Prostate gland (tissue), 2 donors: ENCODE results near the gene SMIM29. TPM values are rescaled to one million over a fixed set of nuclear protein-coding genes. Genes with fewer than 3 reads are reported as not detected.

ENCODE experiments used
- DNase-seq: peaks from one replicate; pipeline ENCODE4 v3.0.0-alpha.2; 2019; ENCODE audit warnings: low spot score
- H3K27ac ChIP-seq, 2 donors: fragments of 200-600 bp; sonication (generic); 2 replicates each; pipeline ENCODE4 v1.5.1; 2017 to 2019
- H3K27me3 ChIP-seq: fragments of 200-600 bp; sonication (generic); replicated peaks from 2 replicates; pipeline ENCODE4 v1.5.1; 2019; ENCODE audit not compliant: insufficient read depth
- H3K36me3 ChIP-seq, 2 donors: fragments of 200-600 bp; sonication (generic); 1 replicate in 1 of 2; 2 replicates in 1 of 2; pipeline versions ENCODE4 v1.5.1 to v1.8.1; 2017 to 2019
- H3K4me1 ChIP-seq: fragments of 200-600 bp; sonication (generic); replicated peaks from 2 replicates; pipeline ENCODE4 v1.5.1; 2019
- H3K4me3 ChIP-seq, 2 donors: fragments of 200-600 bp; sonication (generic); 2 replicates each; pipeline ENCODE4 v1.5.1; 2017 to 2019
- H3K9me3 ChIP-seq: fragments of 200-600 bp; sonication (generic); 2 replicates; pipeline ENCODE4 v1.5.1; 2017
- CTCF ChIP-seq, 4 experiments: fragments of 200-600 bp in 2 of 4; fragments of 450-650 bp in 2 of 4; sonication (generic) in 2 of 4; IDR thresholded peaks; 1 replicate in 3 of 4; 2 replicates in 1 of 4; pipeline ENCODE4 v1.5.1; 2016 to 2019; ENCODE audit warnings: antibody characterized with exemption in 4 of 4, mild to moderate bottlenecking in 2 of 4, moderate library complexity in 2 of 4
- POLR2A ChIP-seq: fragments of 450-650 bp; IDR thresholded peaks from one replicate; pipeline ENCODE4 v1.6.1; 2016; ENCODE audit warnings: antibody characterized with exemption, mild to moderate bottlenecking
- POLR2AphosphoS5 ChIP-seq: sonication (generic); formaldehyde crosslinking; IDR thresholded peaks from one replicate; pipeline ENCODE4 v1.6.1; 2017; ENCODE audit warnings: antibody characterized with exemption
- WGBS: methylation state at CpG from one replicate; pipeline ENCODE4 v1.1.5; 2018; 5-methylcytosine and 5-hydroxymethylcytosine counted together
- intact Hi-C: fragments of 100-400 bp; cut with DNase I; formaldehyde crosslinking; loops from one replicate; pipeline ENCODE4 v1.14.2; 2022
- total RNA-seq, 2 donors: library from RNA; depleted of rRNA; stranded (reverse); fragments of >200 nt; gene quantifications; one replicate each; pipeline ENCODE4 v1.1.0, GENCODE V29; 2016

SMIM29 gene
- total RNA-seq, result 10 to 100 TPM; 25.9 to 41.6 TPM

GRCh38 chr6:34248727-34249468 is at the start of gene SMIM29:
Gene SMIM29 (minus strand): TSS chr6:34249006. CDS start chr6:34247791, 1,215 bp downstream.
- WGBS, result under 1% methylated on average over 78 of the region's 79 CpGs
- intact Hi-C loops, result loop anchor here (1.0 to 5.0 kb wide), 4 partner anchors 52 to 358 kb away; partner anchors contain the start of gene NUDT3

GRCh38 chr6:34295721-34296120 is 46.9 kb upstream of the SMIM29 start:
- no peak for DNase-seq
- 71% methylated on average over 3 of the region's 3 CpGs for WGBS

More at GRCh38 chr6:34248727-34249468, at the start of gene SMIM29:
- Histone ChIP-seq H3K4me1 (no peaks in the 10 kb centered on the region), H3K36me3 (no peaks in the 10 kb centered on the region), H3K9me3 (no peaks in the 10 kb centered on the region), H3K4me3 (peak within 1 kb of the TSS; percentile 72 to 81), H3K27me3 (no peaks in the 10 kb centered on the region), H3K27ac (peak within 1 kb of the TSS; percentile 86 to 93)
- TF ChIP-seq POLR2A (peak; percentile 86), POLR2AphosphoS5 (peak; percentile 98), CTCF (IDR thresholded peaks at IDR 0.05) (peak; percentile 94 to 99 (median 97))
- peak; percentile 96 for DNase-seq

GRCh38 chr6:34292954-34293353 is 44.1 kb upstream of the SMIM29 start:
- H3K27me3 ChIP-seq, result no peaks in the 10 kb centered on the region
- H3K4me1 ChIP-seq, result no peaks in the 10 kb centered on the region
- H3K27ac ChIP-seq, result no peak overlapping the region
- H3K36me3 ChIP-seq, result peaks cover 0 to 2% of the 10 kb centered on the region in 2 donors
- WGBS, result 91% methylated on average over 3 of the region's 3 CpGs
- H3K4me3 ChIP-seq, result no peak overlapping the region
- intact Hi-C loops, result no loop called here
- DNase-seq, result no peak
- no peaks in the 10 kb centered on the region for H3K9me3 ChIP-seq
- TF ChIP-seq POLR2AphosphoS5 (no peak), POLR2A (no peak), CTCF (IDR thresholded peaks at IDR 0.05) (no peak)

More at GRCh38 chr6:34295721-34296120, 46.9 kb upstream of the SMIM29 start:
- TF ChIP-seq CTCF (IDR thresholded peaks at IDR 0.05), result no peak
- no peak for TF ChIP-seq POLR2A
- no peak for TF ChIP-seq POLR2AphosphoS5
- Histone ChIP-seq H3K4me1 (no peaks in the 10 kb centered on the region), H3K4me3 (no peak overlapping the region), H3K36me3 (peaks cover 0 to 2% of the 10 kb centered on the region in 2 donors), H3K9me3 (no peaks in the 10 kb centered on the region), H3K27ac (no peak overlapping the region), H3K27me3 (no peaks in the 10 kb centered on the region)
- intact Hi-C loops, result no loop called here

- 97% methylated on average over 11 of the region's 11 CpGs for WGBS
- Histone ChIP-seq H3K4me1 (no peaks in the 10 kb centered on the region), H3K9me3 (no peaks in the 10 kb centered on the region), H3K27ac (no peak overlapping the region), H3K27me3 (no peaks in the 10 kb centered on the region), H3K36me3 (peaks cover 0 to 2% of the 10 kb centered on the region in 2 donors), H3K4me3 (no peak overlapping the region)
- intact Hi-C loops, result no loop called here
- no peak for DNase-seq
- TF ChIP-seq CTCF (IDR thresholded peaks at IDR 0.05) (no peak), POLR2A (no peak), POLR2AphosphoS5 (no peak)
Observed at GRCh38 chr6:34289137-34289536, 40.3 kb upstream of the SMIM29 start.

- Histone ChIP-seq H3K27ac (no peak overlapping the region), H3K36me3 (peaks cover 0 to under 1% of the 10 kb centered on the region in 2 donors), H3K9me3 (no peaks in the 10 kb centered on the region), H3K4me3 (no peak overlapping the region), H3K27me3 (no peaks in the 10 kb centered on the region), H3K4me1 (no peaks in the 10 kb centered on the region)
- no peak for DNase-seq
- intact Hi-C loops, result no loop called here
- TF ChIP-seq CTCF (IDR thresholded peaks at IDR 0.05), result no peak
- no peak for TF ChIP-seq POLR2A
- TF ChIP-seq POLR2AphosphoS5, result no peak
- 59% methylated on average over 5 of the region's 5 CpGs for WGBS
Observed at GRCh38 chr6:34288581-34288980, 39.8 kb upstream of the SMIM29 start.
